Esophagus squamous epithelium (tissue), 4 donors: ENCODE data around the gene CIT.

Experiments
- CTCF ChIP-seq, 6 experiments: fragments of 450-650 bp in 4 of 6; fragments of 200-600 bp in 2 of 6; sonication (generic) in 2 of 6; IDR thresholded peaks; one replicate each; pipeline ENCODE4 v1.5.1; 2016 to 2019; ENCODE audit warnings: antibody characterized with exemption in 6 of 6, mild to moderate bottlenecking in 4 of 6, moderate library complexity in 4 of 6
- POLR2A ChIP-seq, 4 donors: fragments of 450-650 bp; IDR thresholded peaks; one replicate each; pipeline ENCODE4 v1.6.1; 2017; ENCODE audit warnings: antibody characterized with exemption in 4 of 4, mild to moderate bottlenecking in 4 of 4, moderate library complexity in 3 of 4

- TF ChIP-seq POLR2A (IDR thresholded peaks at IDR 0.05) = no peak
- TF ChIP-seq CTCF (IDR thresholded peaks at IDR 0.05) = peak in 3 of 6 experiments; percentile 17 to 41 (median 30)
These were observed 182.1 kb downstream of the CIT start for GRCh38 chr12:119695034-119695433.
